ENCODE data around the gene KCNJ4.

DNA sequence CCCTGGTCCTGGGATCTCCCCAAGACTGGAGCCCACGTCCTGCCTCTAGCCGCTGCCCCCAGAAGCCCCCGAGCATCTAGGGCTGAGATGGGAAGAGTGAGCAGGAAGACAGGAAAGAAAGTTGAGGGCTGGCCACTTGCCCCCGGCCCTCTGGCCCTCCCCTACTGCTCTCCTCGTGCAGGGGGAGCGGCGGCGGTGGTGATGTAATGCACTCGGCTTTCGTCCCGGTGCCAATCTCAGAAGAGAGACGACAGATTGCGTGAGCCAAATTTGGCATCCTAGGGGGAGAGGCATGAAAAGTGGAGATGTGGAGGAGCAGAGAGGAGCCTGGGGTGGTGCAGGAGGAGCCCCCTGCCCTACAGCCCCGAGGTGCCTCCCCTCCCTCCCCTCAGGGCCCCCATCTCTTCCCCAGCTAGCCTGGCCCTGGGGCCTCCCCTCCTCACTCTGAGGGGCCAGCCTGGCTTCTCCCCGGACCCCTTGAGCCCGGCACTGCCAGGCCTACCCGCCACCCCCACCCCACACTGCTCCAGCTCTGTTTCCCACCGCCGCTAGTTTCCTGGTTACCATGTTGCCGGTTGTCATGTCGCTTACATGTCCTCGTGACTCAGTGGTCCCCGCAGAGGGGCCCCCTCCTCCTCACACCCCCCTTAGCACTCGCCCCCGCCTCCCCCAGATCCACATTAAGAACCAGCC, 2.5 kb downstream of the KCNJ4 start:
- TF ChIP-seq, protein P1, sequence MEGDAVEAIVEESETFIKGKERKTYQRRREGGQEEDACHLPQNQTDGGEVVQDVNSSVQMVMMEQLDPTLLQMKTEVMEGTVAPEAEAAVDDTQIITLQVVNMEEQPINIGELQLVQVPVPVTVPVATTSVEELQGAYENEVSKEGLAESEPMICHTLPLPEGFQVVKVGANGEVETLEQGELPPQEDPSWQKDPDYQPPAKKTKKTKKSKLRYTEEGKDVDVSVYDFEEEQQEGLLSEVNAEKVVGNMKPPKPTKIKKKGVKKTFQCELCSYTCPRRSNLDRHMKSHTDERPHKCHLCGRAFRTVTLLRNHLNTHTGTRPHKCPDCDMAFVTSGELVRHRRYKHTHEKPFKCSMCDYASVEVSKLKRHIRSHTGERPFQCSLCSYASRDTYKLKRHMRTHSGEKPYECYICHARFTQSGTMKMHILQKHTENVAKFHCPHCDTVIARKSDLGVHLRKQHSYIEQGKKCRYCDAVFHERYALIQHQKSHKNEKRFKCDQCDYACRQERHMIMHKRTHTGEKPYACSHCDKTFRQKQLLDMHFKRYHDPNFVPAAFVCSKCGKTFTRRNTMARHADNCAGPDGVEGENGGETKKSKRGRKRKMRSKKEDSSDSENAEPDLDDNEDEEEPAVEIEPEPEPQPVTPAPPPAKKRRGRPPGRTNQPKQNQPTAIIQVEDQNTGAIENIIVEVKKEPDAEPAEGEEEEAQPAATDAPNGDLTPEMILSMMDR (conservative IDR thresholded peaks at IDR 0.05), result no peak
- no peak for TF ChIP-seq EZH2 (IDR thresholded peaks at IDR 0.05; ENCODE audit: low read depth)

All from PC-9 (cell line).